Endothelial cell of hepatic sinusoid (primary cell): ENCODE results near the gene MPPE1.
"Not testable (repeated sequence)": the region's sequence is repeated elsewhere in the genome, so short reads cannot be mapped to it uniquely, and the experiment has no call there.

Experiments used
- in situ Hi-C: cut with HindIII; loops from 2 replicates; pipeline ENCODE4 v1.10.0; 2017; ENCODE audit warnings: low sequenced_read_pairs

MPPE1 gene

GRCh38 chr18:11927497-11927896 lies 19.4 kb upstream of the MPPE1 start:
- in situ Hi-C loops = loop anchor here (10.0 kb wide), 1 partner anchor 87 kb away; no protein-coding TSS in a partner anchor

DNA sequence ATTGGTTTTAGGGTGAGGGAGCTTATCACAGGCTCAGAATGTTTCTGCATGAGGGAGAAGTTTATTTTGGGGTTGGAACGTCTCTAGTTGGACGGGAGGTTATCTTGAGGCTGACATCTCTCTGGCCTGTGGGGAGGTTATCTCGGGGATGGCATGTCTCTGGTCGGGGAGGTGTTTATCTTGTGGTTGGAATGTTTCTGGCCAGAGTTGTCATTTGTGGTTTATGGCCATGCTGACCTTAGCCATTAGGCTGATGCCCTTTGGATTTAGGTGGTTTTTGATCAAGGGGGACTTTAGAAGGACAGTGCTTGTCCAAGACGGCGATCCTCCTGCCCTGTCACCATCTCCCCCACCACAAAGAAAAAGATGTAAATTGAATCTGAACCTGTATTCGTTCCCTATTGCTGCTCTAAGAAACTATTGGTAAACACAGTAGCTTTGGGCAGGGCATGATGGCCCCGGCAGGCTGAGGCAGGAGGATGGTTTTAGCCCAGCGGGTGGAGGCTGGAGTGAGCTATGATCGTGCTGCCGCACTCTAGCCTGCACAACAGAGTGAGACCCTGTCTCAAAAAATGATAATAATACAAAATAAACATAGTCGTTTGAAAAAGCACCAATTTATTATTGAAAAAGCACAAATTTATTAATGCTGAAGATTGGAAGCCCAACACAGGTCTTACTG lies 17.8 kb upstream of the MPPE1 start:
- in situ Hi-C loops = loop anchor here (10.0 kb wide), 1 partner anchor 89 kb away; no protein-coding TSS in a partner anchor

GRCh38 chr18:11923450-11923849 lies 15.3 kb upstream of the MPPE1 start:
- in situ Hi-C loops = loop anchor here (10.0 kb wide), 1 partner anchor 91 kb away; no protein-coding TSS in a partner anchor

DNA sequence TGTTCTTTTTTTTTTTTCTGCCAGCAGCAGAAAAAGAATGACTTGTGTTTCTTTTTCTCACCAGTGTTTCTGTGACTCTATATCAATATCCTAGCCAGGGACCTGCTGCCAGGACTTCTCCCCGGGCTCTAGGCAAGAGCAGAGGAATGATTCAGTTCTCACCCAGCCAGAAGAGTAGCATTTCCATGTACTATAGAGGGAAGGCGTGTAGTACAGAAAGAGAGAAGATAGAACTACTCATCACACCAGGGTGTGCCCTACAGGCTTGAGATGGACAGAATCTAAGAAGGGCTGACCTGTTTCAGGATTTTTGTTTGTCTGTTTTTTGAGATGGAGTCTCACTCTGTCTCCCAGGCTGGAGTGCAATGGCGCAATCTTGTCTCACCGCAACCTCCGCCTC lies 11.4 kb upstream of the MPPE1 start:
- in situ Hi-C loops = not testable (repeated sequence)

- in situ Hi-C loops = not testable (repeated sequence)
Measured at GRCh38 chr18:11916880-11917279, 8.8 kb upstream of the MPPE1 start.

- in situ Hi-C loops = no loop called here
Measured at GRCh38 chr18:11909591-11910026, 1.5 kb upstream of the MPPE1 start.

DNA sequence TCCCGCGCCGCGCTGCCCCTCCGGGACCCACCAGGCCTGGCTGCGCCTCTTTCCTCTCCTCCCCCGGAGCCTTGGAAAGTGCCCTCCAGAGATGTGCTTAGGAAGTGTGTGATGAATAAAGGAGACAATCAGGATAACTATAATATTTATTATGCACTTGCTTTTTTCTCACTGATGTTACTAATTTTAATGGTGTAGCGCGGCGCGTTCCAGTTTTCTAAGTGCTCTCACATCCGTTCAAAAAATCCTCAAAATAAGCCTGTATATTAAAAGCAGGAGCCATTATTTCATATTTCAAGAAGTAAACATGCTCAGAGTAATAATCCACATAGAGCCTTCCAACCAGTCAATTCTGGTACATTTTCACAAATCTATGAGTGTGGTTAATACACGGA lies 941 bp upstream of the MPPE1 start:
- in situ Hi-C loops = no loop called here

DNA sequence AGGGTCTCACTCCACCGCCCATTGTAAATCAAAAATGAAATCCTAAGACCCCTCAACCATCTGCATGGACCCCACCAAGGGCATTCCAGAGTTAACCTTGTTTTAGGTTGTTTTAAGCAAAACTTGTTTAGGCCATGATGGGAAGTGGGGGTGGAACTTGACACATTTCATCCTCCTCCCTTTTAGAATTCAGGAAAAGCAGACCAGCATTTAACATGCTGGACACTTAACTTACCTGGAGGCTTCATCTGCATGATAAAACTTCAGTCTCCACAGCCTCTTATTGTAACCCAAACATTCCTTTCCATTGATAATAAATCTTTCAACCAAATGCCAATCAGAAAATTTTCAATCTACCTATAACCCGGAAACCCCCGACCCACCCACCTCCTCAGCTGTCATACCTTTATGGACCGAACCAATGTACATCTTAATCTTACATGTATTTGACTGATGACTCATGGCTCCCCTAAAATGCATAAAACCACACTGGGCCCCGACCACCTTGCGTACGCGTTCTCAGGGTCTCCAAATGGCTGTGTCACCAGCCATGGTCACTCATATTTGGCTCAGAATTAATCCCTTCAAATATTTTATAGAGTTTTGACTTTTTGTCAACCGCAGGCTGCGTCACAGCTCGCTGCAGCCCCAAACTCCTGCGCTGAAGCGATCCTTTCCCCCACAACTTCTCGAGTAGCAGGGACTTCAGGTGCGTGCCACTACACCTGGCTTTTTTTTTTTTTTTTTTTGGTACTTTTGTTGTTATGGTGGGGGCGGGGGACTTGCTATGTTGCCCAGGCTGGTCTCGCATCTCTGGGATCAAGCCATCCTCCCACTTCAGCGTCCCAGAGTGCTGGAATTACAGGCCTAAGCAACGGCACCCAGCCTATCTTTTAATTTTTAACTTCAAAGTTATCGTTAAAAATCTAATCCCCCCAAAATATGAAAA lies 917 bp downstream of the MPPE1 start:
- in situ Hi-C loops = no loop called here

- in situ Hi-C loops = no loop called here
Measured at GRCh38 chr18:11906176-11906575, 1.9 kb downstream of the MPPE1 start.

GRCh38 chr18:11905613-11906012 lies 2.5 kb downstream of the MPPE1 start:
- in situ Hi-C loops = no loop called here

DNA sequence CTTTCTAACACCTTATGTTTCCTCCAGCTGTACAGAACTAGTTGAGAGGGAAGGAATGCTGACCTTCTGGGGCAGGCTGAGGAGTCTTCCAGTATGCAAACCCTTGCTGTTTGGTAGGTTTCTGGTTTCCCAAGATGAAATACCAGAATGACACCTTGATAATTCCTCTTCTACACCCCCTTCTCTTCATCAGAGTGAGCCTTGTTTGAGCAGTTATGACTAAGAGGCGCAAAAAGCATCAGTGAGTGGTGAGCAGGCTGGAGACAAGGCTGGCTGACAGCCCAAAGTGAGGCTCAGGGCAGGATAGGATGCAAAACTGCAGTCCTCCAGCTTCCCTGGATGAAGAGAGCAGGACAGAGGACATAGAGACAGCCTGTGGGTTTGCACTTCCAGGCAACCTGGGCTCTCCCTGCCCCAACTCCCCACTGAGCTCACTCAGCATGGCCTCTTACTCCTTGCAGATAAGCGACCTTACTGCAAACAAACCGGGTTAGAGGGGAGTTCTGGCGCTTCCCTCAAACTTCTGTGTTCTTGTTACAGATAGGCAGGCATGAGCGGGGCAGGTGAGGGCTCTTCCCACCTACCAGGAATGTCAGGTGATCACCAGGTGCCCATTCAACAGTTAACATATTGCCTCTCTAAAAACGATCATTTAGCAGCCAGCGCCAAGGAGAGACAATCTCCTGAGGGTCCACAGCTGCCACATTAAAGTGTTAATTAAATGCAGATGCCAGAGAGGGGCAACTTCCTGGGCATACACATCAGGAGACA lies 5.4 kb downstream of the MPPE1 start:
- in situ Hi-C loops = no loop called here

DNA sequence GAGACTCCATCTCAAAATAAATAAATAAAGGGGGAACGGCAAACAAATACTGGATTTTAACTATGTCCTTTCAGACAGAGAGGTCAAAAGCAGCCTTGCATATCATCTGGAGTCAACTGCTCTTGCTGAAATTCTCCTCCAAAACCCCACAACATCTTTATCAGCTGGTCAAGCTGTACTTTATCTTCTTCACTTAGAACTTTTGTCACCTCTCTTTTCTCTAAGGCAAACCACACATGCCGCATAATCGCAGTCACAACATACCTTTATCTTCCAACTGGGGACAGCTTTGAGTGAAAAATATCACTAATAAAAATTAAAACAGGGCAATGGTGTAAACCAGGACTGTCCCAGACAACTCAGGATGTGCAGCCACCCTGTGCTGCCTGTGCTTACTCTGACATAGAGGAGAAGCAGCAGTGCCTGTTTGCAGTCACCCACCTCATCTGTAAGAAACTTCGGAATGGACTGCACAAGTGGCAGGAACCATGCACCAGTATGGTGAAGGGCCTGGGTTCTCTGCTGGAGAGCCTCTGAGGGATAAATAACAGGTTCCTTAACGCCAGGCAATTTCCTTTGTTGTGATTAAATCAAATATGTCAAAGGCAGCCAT lies 6.2 kb downstream of the MPPE1 start:
- in situ Hi-C loops = no loop called here

DNA sequence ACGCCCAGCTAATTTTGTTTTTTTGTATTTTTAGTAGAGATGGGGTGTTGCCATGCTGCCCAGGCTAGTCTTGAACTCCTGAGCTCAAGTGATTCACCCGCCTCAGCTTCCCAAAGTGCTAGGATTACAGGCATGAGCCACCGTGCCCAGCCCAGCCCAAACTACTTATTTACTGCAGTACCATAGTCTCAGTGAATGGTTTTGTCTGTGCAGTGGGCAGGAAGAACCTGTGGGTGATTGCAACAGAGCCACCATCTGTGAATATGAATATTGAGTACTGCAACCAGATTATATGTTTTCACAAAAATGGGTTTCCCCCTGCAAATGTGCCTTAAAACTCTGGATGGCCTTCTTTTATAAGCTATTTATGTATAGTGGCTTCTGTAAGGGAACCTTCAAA lies 9.1 kb downstream of the MPPE1 start:
- in situ Hi-C loops = no loop called here

DNA sequence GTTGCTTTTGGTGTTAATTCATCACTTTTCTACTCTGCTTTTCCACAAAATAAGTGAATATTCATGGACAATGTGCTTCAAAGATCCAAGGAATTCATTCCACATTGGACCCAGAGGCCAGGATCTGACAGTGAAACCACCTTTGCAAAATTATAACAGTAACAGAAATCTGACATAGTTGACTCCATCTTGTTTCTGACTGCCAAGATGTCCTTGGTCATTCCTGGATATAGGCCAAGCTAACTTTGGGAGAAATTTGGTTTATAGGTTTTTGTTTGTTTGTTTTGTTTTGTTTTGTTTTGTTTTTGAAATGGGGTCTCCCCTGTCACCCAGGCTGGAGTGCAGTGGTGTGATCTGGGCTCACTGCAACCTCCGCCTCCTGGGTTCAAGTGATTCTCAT lies 10.3 kb downstream of the MPPE1 start:
- in situ Hi-C loops = no loop called here

- in situ Hi-C loops = not testable (repeated sequence)
Measured at GRCh38 chr18:11892438-11892837, 15.7 kb downstream of the MPPE1 start.

GRCh38 chr18:11891737-11892136 lies 16.4 kb downstream of the MPPE1 start:
- in situ Hi-C loops = no loop called here

DNA sequence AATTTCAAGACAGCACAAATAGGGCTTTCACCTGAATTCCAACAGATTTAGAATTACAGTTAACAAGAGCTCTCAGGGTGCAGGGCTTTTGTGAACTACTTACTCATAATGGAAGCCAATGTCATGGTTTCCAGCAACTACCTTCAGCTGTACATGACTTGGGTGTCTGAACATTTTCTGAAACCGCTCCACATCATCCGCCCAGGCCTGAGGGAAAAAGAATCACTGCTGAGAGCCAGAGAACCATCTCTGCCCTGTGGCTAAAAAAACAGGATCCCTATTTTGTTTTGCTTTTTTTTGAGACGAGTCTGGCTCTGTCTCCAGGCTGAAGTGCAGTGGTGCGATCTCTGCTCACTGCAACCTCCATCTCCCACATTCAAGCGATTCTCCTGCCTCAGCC lies 18.8 kb downstream of the MPPE1 start:
- in situ Hi-C loops = no loop called here

DNA sequence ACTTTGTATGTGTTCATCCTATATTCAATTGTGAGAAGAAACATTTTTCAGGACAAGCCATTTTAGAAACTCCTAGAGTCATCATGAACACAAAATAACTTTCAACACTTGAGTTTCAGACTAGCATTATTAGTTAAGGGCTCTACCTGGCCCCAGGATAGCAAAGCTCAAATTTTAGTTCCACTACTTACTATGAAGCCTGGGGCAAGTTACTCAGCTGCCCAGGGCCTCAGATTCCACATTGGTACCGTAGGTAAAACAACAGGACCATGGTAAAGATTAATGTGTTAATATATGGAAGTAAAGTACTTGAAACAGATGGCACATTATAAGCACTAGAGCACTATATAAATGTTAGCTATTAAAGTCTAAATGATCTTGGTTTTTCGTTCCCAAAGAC lies 19.4 kb downstream of the MPPE1 start:
- in situ Hi-C loops = no loop called here

GRCh38 chr18:11887328-11888128 lies 20.6 kb downstream of the MPPE1 start:
- in situ Hi-C loops = no loop called here

DNA sequence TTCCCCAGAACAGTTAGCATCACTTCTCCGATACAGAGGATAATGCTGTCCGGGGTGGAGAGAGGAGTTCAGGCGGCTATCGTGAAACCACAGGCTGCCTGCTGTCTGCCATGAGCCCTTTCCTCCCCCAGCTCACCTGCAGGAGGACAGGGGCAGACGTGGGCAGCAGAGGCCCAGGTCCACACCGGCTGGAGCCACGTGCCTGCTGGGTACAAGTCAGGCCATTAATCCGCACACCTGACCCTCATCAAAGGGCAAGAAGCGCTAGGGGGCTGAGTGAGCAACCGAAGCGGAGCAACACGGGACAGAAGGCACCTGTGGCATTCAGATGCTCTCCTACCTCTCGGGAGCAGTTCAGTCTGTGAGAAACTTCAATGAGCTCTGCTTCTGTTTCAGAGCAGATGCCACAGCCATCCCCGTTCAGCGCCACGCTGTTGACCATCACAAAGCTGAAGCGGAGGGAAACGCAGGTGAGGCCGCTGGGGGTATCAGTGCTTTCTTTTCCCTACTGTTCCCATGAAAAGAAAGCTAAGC lies 21.5 kb downstream of the MPPE1 start:
- in situ Hi-C loops = no loop called here
